SK-N-SH (cell line): Measurements from ENCODE around the gene HOXA1. TPM values are rescaled to one million over a fixed set of nuclear protein-coding genes. Genes with fewer than 3 reads are reported as not detected.

Experiments
- CTCF ChIA-PET: fragments of 300-600, 350-600 bp; formaldehyde crosslinking; extraction: SDS; loops from one replicate; lab custom pipeline; 2021; lab: Yijun Ruan, JAX
- POLR2A ChIA-PET: fragments of 350-600 bp; sonication (Branson Sonifier 250); formaldehyde crosslinking; extraction: SDS; loops from one replicate; lab custom pipeline; 2020; ENCODE audit warnings: antibody characterized with exemption, inconsistent platforms; lab: Yijun Ruan, JAX
- DNase-seq: peaks from one replicate; pipeline ENCODE4 v3.0.0; 2012
- H2AFZ ChIP-seq: fragments of 200-600 bp; sonication (generic); 2 replicates; pipeline ENCODE4 v1.8.1; 2016; ENCODE audit warnings: antibody characterized with exemption, mild to moderate bottlenecking, low read depth
- H3F3A ChIP-seq: fragments of 200-600 bp; sonication (generic); replicated peaks from 2 replicates; pipeline ENCODE3; 2016; ENCODE audit warnings: antibody characterized with exemption, mild to moderate bottlenecking; ENCODE audit not compliant: insufficient read depth
- H3K27ac ChIP-seq, 2 experiments: fragments of 200-500 bp in 1 of 2; fragments of 200-600 bp in 1 of 2; sonication (Bioruptor generic) in 1 of 2; sonication (generic), shearing (Covaris generic) in 1 of 2; 2 replicates each; pipeline versions ENCODE4 v1.5.1 to v1.6.1; 2014 to 2016; ENCODE audit warnings: low read depth in 2 of 2, inconsistent platforms in 1 of 2, low read length in 1 of 2, mild to moderate bottlenecking in 1 of 2, mixed read lengths in 1 of 2
- H3K27me3 ChIP-seq: fragments of 200-600 bp; sonication (generic), shearing (Covaris generic); 2 replicates; pipeline ENCODE4 v1.6.1; 2016; ENCODE audit warnings: mixed run types; ENCODE audit not compliant: insufficient read depth
- H3K36me3 ChIP-seq, 2 experiments: fragments of 200-500 bp in 1 of 2; fragments of 200-600 bp in 1 of 2; sonication (Bioruptor generic) in 1 of 2; sonication (generic) in 1 of 2; replicated peaks in 1 of 2; 2 replicates each; pipeline versions ENCODE3 to v1.5.1; 2014 to 2016; ENCODE audit warnings: low read length in 1 of 2, mild to moderate bottlenecking in 1 of 2; ENCODE audit not compliant: insufficient read depth in 2 of 2, control insufficient read depth in 1 of 2
- H3K4me1 ChIP-seq, 2 experiments: fragments of 200-500 bp in 1 of 2; fragments of 200-600 bp in 1 of 2; sonication (Bioruptor generic) in 1 of 2; sonication (generic), shearing (Covaris generic) in 1 of 2; 2 replicates each; pipeline versions ENCODE4 v1.5.1 to v1.6.1; 2014 to 2016; ENCODE audit warnings: low read depth in 1 of 2, low read length in 1 of 2, mixed run types in 1 of 2; ENCODE audit not compliant: insufficient read depth in 2 of 2, control insufficient read depth in 1 of 2
- H3K4me2 ChIP-seq: fragments of 200-600 bp; sonication (generic), shearing (Covaris generic); 2 replicates; pipeline ENCODE4 v1.6.1; 2017; ENCODE audit warnings: mixed run types
- H3K4me3 ChIP-seq, 2 experiments: fragments of 200-500 bp in 1 of 2; fragments of 200-600 bp in 1 of 2; sonication (Bioruptor generic) in 1 of 2; sonication (generic), shearing (Covaris generic) in 1 of 2; 2 replicates each; pipeline versions ENCODE4 v1.5.1 to v1.8.1; 2014 to 2016; ENCODE audit warnings: low read depth in 2 of 2, inconsistent platforms in 1 of 2, low read length in 1 of 2, mild to moderate bottlenecking in 1 of 2, mixed read lengths in 1 of 2, moderate library complexity in 1 of 2
- H3K79me2 ChIP-seq: fragments of 200-600 bp; sonication (generic); 2 replicates; pipeline ENCODE4 v1.8.1; 2017; ENCODE audit warnings: mild to moderate bottlenecking; ENCODE audit not compliant: insufficient read depth
- H3K9ac ChIP-seq: fragments of 200-600 bp; sonication (generic); 2 replicates; pipeline ENCODE4 v1.6.1; 2017; ENCODE audit warnings: mixed run types
- H3K9me2 ChIP-seq: fragments of 200-600 bp; sonication (generic); 2 replicates; pipeline ENCODE4 v1.6.1; 2017; ENCODE audit warnings: mixed run types
- H3K9me3 ChIP-seq: fragments of 200-600 bp; sonication (generic); 2 replicates; pipeline ENCODE4 v1.6.1; 2017; ENCODE audit warnings: mixed run types, mild to moderate bottlenecking, moderate library complexity
- H4K20me1 ChIP-seq: fragments of 200-600 bp; sonication (generic); 2 replicates; pipeline ENCODE4 v1.6.1; 2017; ENCODE audit warnings: mild to moderate bottlenecking, mixed run types; ENCODE audit not compliant: insufficient read depth
- ELF1 ChIP-seq: IDR thresholded peaks from 2 replicates; pipeline ENCODE4 v1.4.0; 2012
- FOSL2 ChIP-seq: IDR thresholded peaks from 2 replicates; pipeline ENCODE4 v1.4.0; 2012; ENCODE audit warnings: low read depth, mild to moderate bottlenecking, moderate library complexity, borderline replicate concordance
- FOXJ3 ChIP-seq: sonication (generic); formaldehyde crosslinking; IDR thresholded peaks from 2 replicates; pipeline ENCODE4 v1.5.1; 2020; ENCODE audit warnings: mild to moderate bottlenecking, missing genetic modification reagents
- JUND ChIP-seq: IDR thresholded peaks from 2 replicates; pipeline ENCODE4 v1.4.0; 2012
- NFIC ChIP-seq: IDR thresholded peaks from 2 replicates; pipeline ENCODE4 v1.4.0; 2012; ENCODE audit warnings: borderline replicate concordance
- PBX3 ChIP-seq: IDR thresholded peaks from 2 replicates; pipeline ENCODE4; 2012
- POLR2AphosphoS5 ChIP-seq: IDR thresholded peaks from 2 replicates; pipeline ENCODE4 v1.6.1; 2012; ENCODE audit warnings: low read depth, low read length
- RAD21 ChIP-seq: IDR thresholded peaks from 2 replicates; pipeline ENCODE4 v1.6.1; 2012; ENCODE audit warnings: mild to moderate bottlenecking, low read length
- TAF1 ChIP-seq: IDR thresholded peaks from 2 replicates; pipeline ENCODE4 v1.6.1; 2012; ENCODE audit warnings: low read depth, mild to moderate bottlenecking, low read length, moderate library complexity, borderline replicate concordance
- TCF12 ChIP-seq: IDR thresholded peaks from 2 replicates; pipeline ENCODE4 v1.4.0; 2012
- YY1 ChIP-seq: IDR thresholded peaks from 2 replicates; pipeline ENCODE4 v1.4.0; 2012; ENCODE audit warnings: low read depth, mild to moderate bottlenecking
- WGBS: methylation state at CpG from one replicate; pipeline ENCODE4 v1.1.6; 2017; ENCODE audit warnings: low lambda C conversion rate; 5-methylcytosine and 5-hydroxymethylcytosine counted together
- polyA plus RNA-seq, 3 experiments: library from polyadenylated mRNA; depleted of rRNA; stranded (reverse); fragments of >200 nt; gene quantifications; 2 replicates each; pipeline ENCODE4 v1.2.3, GENCODE V29; 2012
- TF ChIP-seq, protein P1 (sequence below): IDR thresholded peaks from 2 replicates; pipeline ENCODE4 v1.4.0; 2012; ENCODE audit warnings: low read depth, borderline replicate concordance
- TF ChIP-seq, protein P2 (sequence below): IDR thresholded peaks from 2 replicates; pipeline ENCODE4 v1.4.0; 2012; ENCODE audit warnings: low read depth, borderline replicate concordance
- TF ChIP-seq, protein P3 (sequence below): fragments of 200-600 bp; sonication (generic); IDR thresholded peaks from 2 replicates; pipeline ENCODE4 v1.6.1; 2017; ENCODE audit warnings: antibody characterized with exemption, mild to moderate bottlenecking, moderate library complexity

HOXA1 gene
- polyA plus RNA-seq, 1 of the 3 experiments (the other 2 are of a cell fraction), result not detected

DNA sequence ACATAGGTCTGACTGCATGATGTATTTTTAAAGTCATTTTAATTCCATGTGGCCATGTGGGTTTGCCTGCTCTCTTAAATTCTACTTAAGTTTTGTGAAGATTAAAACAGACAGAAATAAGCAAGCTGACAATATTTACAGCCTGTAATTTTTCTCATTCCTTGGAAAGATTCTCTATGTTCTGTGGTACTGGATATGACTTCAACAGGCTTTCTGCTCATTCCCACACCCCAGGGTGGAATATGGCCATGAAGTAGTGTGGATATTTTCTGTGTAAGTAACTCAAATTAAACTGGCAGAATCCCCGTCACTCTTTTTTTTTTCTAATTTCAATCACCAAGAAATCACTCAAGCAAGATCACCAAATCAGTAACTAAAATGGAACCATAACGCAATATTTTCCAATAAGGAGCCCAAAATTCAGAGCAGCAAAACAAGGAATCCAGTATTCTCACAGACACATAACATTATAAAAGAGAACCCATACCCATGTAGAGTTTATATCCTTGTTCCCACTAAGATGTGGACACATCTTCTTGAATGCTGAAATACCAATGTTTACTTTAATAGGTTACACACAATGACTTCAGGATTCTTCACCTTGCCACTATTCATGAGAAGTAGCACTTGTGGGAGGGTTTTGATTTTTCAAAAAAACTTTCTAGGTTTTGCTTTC lies 42.0 kb upstream of the HOXA1 start:
- ChIA-PET CTCF (interaction anchor here (0.6 kb wide), 1 partner anchor 13 kb away, joined by 3 read pairs; no protein-coding TSS in a partner anchor), POLR2A (no interaction called here)
- no peaks in the 10 kb centered on the region for H3K36me3 ChIP-seq
- no peaks in the 10 kb centered on the region for H3F3A ChIP-seq
- peaks cover 100% of the 10 kb centered on the region for H3K27me3 ChIP-seq
- no peak overlapping the region for H3K9ac ChIP-seq
- no peak overlapping the region for H2AFZ ChIP-seq
- 7% methylated on average over 2 of the region's 2 CpGs for WGBS
- no peaks in the 10 kb centered on the region for H3K4me1 ChIP-seq
- H3K9me2 ChIP-seq, result no peaks in the 10 kb centered on the region
- no peaks in the 10 kb centered on the region for H3K9me3 ChIP-seq
- no peaks in the 10 kb centered on the region for H4K20me1 ChIP-seq
- H3K4me2 ChIP-seq, result no peak overlapping the region
- H3K79me2 ChIP-seq, result no peaks in the 10 kb centered on the region
- no peak for TF ChIP-seq POLR2AphosphoS5
- no peak overlapping the region for H3K27ac ChIP-seq
- H3K4me3 ChIP-seq, result no peak overlapping the region
- DNase-seq, result no peak

DNA sequence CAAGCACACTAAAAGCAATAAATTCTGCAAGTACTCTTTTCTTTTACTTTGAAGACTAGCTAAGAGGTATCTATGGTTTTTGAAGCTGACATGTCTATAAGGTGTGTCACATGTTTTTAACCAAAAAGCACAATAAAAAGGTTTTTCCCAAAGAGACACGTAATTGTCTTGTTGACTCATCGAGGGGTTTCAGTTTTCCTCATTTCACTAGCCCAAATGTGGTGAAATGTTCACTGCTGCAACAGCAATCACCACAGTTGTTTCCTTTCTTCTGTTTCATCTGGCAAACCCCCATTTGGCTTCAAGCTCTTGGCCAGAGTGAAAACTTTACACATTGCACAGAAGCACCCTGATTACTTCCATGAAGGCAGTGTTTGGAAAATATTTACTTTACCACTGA lies 38.6 kb upstream of the HOXA1 start:
- peaks cover 0 to 4% of the 10 kb centered on the region in 2 experiments; a peak in 1 of 4 replicates for H3K4me1 ChIP-seq
- no peak overlapping the region for H3K4me3 ChIP-seq
- peaks cover 94% of the 10 kb centered on the region for H3K27me3 ChIP-seq
- CTCF ChIA-PET, result interaction anchor here (0.9 to 5.8 kb wide), 3 partner anchors 9 to 258 kb away, joined by 3 to 36 read pairs (median 3); partner anchors contain the start of gene HOXA5
- TF ChIP-seq PBX3 (no peak), YY1 (no peak), RAD21 (no peak)
- H3K4me2 ChIP-seq, result no peak overlapping the region
- no peaks in the 10 kb centered on the region for H3K9me2 ChIP-seq
- no peaks in the 10 kb centered on the region for H3K9me3 ChIP-seq
- POLR2A ChIA-PET, result no interaction called here
- no peak overlapping the region for H3K27ac ChIP-seq
- no peaks in the 10 kb centered on the region for H3F3A ChIP-seq
- no peaks in the 10 kb centered on the region for H3K36me3 ChIP-seq
- H2AFZ ChIP-seq, result no peak overlapping the region
- H3K79me2 ChIP-seq, result no peaks in the 10 kb centered on the region
- H3K9ac ChIP-seq, result no peak overlapping the region
- DNase-seq, result no peak
- H4K20me1 ChIP-seq, result no peaks in the 10 kb centered on the region
- WGBS, result 11% methylated on average over 2 of the region's 2 CpGs

GRCh38 chr7:27133409-27134231 lies 37.8 kb upstream of the HOXA1 start:
- POLR2A ChIA-PET, result no interaction called here
- Histone ChIP-seq H3K9me3 (no peaks in the 10 kb centered on the region), H3K27ac (no peak overlapping the region), H3K4me1 (peaks cover 0 to 4% of the 10 kb centered on the region in 2 experiments; a peak in 1 of 4 replicates), H4K20me1 (no peaks in the 10 kb centered on the region), H3K9me2 (no peaks in the 10 kb centered on the region), H3K27me3 (peaks cover 94% of the 10 kb centered on the region), H2AFZ (no peak overlapping the region), H3K4me3 (no peak overlapping the region), H3K36me3 (no peaks in the 10 kb centered on the region), H3K79me2 (no peaks in the 10 kb centered on the region), H3K9ac (no peak overlapping the region), H3K4me2 (no peak overlapping the region), H3F3A (no peaks in the 10 kb centered on the region)
- no peak for DNase-seq
- CTCF ChIA-PET, result interaction anchor here (0.6 to 5.8 kb wide), 5 partner anchors 10 to 446 kb away, joined by 3 to 36 read pairs (median 3); partner anchors contain the start of gene HOXA5
- 13% methylated on average over 18 of the region's 18 CpGs for WGBS
- no peak for TF ChIP-seq TAF1
- no peak for TF ChIP-seq FOXJ3 (CRISPR knock-in tag)
- TF ChIP-seq, protein P1, sequence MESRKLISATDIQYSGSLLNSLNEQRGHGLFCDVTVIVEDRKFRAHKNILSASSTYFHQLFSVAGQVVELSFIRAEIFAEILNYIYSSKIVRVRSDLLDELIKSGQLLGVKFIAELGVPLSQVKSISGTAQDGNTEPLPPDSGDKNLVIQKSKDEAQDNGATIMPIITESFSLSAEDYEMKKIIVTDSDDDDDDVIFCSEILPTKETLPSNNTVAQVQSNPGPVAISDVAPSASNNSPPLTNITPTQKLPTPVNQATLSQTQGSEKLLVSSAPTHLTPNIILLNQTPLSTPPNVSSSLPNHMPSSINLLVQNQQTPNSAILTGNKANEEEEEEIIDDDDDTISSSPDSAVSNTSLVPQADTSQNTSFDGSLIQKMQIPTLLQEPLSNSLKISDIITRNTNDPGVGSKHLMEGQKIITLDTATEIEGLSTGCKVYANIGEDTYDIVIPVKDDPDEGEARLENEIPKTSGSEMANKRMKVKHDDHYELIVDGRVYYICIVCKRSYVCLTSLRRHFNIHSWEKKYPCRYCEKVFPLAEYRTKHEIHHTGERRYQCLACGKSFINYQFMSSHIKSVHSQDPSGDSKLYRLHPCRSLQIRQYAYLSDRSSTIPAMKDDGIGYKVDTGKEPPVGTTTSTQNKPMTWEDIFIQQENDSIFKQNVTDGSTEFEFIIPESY, result no peak
- no peak for TF ChIP-seq ELF1
- TF ChIP-seq, protein P2, sequence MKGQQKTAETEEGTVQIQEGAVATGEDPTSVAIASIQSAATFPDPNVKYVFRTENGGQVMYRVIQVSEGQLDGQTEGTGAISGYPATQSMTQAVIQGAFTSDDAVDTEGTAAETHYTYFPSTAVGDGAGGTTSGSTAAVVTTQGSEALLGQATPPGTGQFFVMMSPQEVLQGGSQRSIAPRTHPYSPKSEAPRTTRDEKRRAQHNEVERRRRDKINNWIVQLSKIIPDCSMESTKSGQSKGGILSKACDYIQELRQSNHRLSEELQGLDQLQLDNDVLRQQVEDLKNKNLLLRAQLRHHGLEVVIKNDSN, result no peak
- no peak for TF ChIP-seq FOSL2
- no peak for TF ChIP-seq JUND
- TF ChIP-seq TCF12, result no peak
- TF ChIP-seq NFIC, result no peak
- TF ChIP-seq, protein P3, sequence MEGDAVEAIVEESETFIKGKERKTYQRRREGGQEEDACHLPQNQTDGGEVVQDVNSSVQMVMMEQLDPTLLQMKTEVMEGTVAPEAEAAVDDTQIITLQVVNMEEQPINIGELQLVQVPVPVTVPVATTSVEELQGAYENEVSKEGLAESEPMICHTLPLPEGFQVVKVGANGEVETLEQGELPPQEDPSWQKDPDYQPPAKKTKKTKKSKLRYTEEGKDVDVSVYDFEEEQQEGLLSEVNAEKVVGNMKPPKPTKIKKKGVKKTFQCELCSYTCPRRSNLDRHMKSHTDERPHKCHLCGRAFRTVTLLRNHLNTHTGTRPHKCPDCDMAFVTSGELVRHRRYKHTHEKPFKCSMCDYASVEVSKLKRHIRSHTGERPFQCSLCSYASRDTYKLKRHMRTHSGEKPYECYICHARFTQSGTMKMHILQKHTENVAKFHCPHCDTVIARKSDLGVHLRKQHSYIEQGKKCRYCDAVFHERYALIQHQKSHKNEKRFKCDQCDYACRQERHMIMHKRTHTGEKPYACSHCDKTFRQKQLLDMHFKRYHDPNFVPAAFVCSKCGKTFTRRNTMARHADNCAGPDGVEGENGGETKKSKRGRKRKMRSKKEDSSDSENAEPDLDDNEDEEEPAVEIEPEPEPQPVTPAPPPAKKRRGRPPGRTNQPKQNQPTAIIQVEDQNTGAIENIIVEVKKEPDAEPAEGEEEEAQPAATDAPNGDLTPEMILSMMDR, result no peak
